ENCODE results near the gene WNT2.

WNT2 gene

GRCh38 chr7:117273814-117274225 lies 49.0 kb downstream of the WNT2 start:
- POLR2A ChIA-PET: no interaction called here
- DNase-seq (ENCODE audit: extremely low spot score): peak; percentile 42
- CTCF ChIA-PET: no interaction called here
- TF ChIP-seq TARDBP (IDR thresholded peaks at IDR 0.05) (no peak), ELF4 (IDR thresholded peaks at IDR 0.05) (no peak), CTBP1 (IDR thresholded peaks at IDR 0.05; ENCODE audit: borderline replicate concordance) (no peak), HDGF (IDR thresholded peaks at IDR 0.05; ENCODE audit: borderline replicate concordance) (no peak), BHLHE40 (IDR thresholded peaks at IDR 0.05; ENCODE audit: borderline replicate concordance) (no peak), LEF1 (IDR thresholded peaks at IDR 0.05; ENCODE audit: borderline replicate concordance) (no peak), ZNF384 (IDR thresholded peaks at IDR 0.05) (no peak), SUZ12 (IDR thresholded peaks at IDR 0.05) (no peak), ARNT (IDR thresholded peaks at IDR 0.05) (no peak), FOXA1 (IDR thresholded peaks at IDR 0.05) (no peak), SP1 (IDR thresholded peaks at IDR 0.05) (no peak), FOXK2 (IDR thresholded peaks at IDR 0.05) (no peak), PKNOX1 (IDR thresholded peaks at IDR 0.05) (no peak), NFRKB (IDR thresholded peaks at IDR 0.05) (no peak), L3MBTL2 (conservative IDR thresholded peaks at IDR 0.05) (no peak; the same call in 1 of the 2 replicates), FOXM1 (IDR thresholded peaks at IDR 0.05; ENCODE audit: borderline replicate concordance) (no peak)

- ChIA-PET POLR2A (no interaction called here), CTCF (no interaction called here)
Measured at GRCh38 chr7:117273325-117273724, 49.5 kb downstream of the WNT2 start.

GRCh38 chr7:117272017-117272759 lies 50.7 kb downstream of the WNT2 start:
- ChIA-PET POLR2A (no interaction called here), CTCF (no interaction called here)
- no peak for TF ChIP-seq FOXA1 (IDR thresholded peaks at IDR 0.05)
- no peak for TF ChIP-seq FOXM1 (IDR thresholded peaks at IDR 0.05; ENCODE audit: borderline replicate concordance)
- TF ChIP-seq ELF4 (IDR thresholded peaks at IDR 0.05): no peak
- TF ChIP-seq ZNF384 (IDR thresholded peaks at IDR 0.05): no peak
- TF ChIP-seq BHLHE40 (IDR thresholded peaks at IDR 0.05; ENCODE audit: borderline replicate concordance): no peak
- no peak for TF ChIP-seq PKNOX1 (IDR thresholded peaks at IDR 0.05)
- TF ChIP-seq TARDBP (IDR thresholded peaks at IDR 0.05): no peak
- TF ChIP-seq FOXK2 (IDR thresholded peaks at IDR 0.05): no peak
- TF ChIP-seq SP1 (IDR thresholded peaks at IDR 0.05): no peak
- no peak for DNase-seq (ENCODE audit: extremely low spot score)

More at GRCh38 chr7:117273325-117273724, 49.5 kb downstream of the WNT2 start:
- DNase-seq (ENCODE audit: extremely low spot score): no peak
- TF ChIP-seq SP1 (IDR thresholded peaks at IDR 0.05): no peak
- peak; percentile 46; the same call in 1 of the 2 replicates for TF ChIP-seq PKNOX1 (IDR thresholded peaks at IDR 0.05)

GRCh38 chr7:117271566-117271965 lies 51.3 kb downstream of the WNT2 start:
- no peak for DNase-seq (ENCODE audit: extremely low spot score)
- no peak for TF ChIP-seq SP1 (IDR thresholded peaks at IDR 0.05)
- TF ChIP-seq FOXA1 (IDR thresholded peaks at IDR 0.05): no peak
- no peak for TF ChIP-seq NFRKB (IDR thresholded peaks at IDR 0.05)
- TF ChIP-seq ELF4 (IDR thresholded peaks at IDR 0.05): no peak
- TF ChIP-seq BHLHE40 (IDR thresholded peaks at IDR 0.05; ENCODE audit: borderline replicate concordance): no peak
- ChIA-PET POLR2A (no interaction called here), CTCF (no interaction called here)

- no peak for TF ChIP-seq HDGF (IDR thresholded peaks at IDR 0.05; ENCODE audit: borderline replicate concordance)
- no peak for TF ChIP-seq PKNOX1 (IDR thresholded peaks at IDR 0.05)
- TF ChIP-seq NFRKB (IDR thresholded peaks at IDR 0.05): no peak
- no peak for TF ChIP-seq SUZ12 (IDR thresholded peaks at IDR 0.05)
- TF ChIP-seq ARNT (IDR thresholded peaks at IDR 0.05): no peak
- TF ChIP-seq TARDBP (IDR thresholded peaks at IDR 0.05): no peak
- peak; percentile 31 for DNase-seq (ENCODE audit: extremely low spot score)
- ChIA-PET POLR2A (no interaction called here), CTCF (no interaction called here)
Measured at GRCh38 chr7:117270371-117270770, 52.5 kb downstream of the WNT2 start.

GRCh38 chr7:117269886-117270285 lies 53.0 kb downstream of the WNT2 start:
- ChIA-PET CTCF (no interaction called here), POLR2A (no interaction called here)
- no peak for TF ChIP-seq FOXM1 (IDR thresholded peaks at IDR 0.05; ENCODE audit: borderline replicate concordance)
- TF ChIP-seq SUZ12 (IDR thresholded peaks at IDR 0.05): no peak
- TF ChIP-seq ELF4 (IDR thresholded peaks at IDR 0.05): no peak
- TF ChIP-seq L3MBTL2 (conservative IDR thresholded peaks at IDR 0.05): no peak
- TF ChIP-seq TARDBP (IDR thresholded peaks at IDR 0.05): no peak
- TF ChIP-seq HDGF (IDR thresholded peaks at IDR 0.05; ENCODE audit: borderline replicate concordance): no peak
- no peak for TF ChIP-seq ARNT (IDR thresholded peaks at IDR 0.05)
- TF ChIP-seq BHLHE40 (IDR thresholded peaks at IDR 0.05; ENCODE audit: borderline replicate concordance): no peak
- TF ChIP-seq ZNF384 (IDR thresholded peaks at IDR 0.05): no peak
- DNase-seq (ENCODE audit: extremely low spot score): no peak

Data from HEK293T (cell line).